HFFc6 (cell line): ENCODE data around the gene GOLGA5. TPM values are rescaled to one million over a fixed set of nuclear protein-coding genes. Genes with fewer than 3 reads are reported as not detected.
"Not testable (repeated sequence)": the region's sequence is repeated elsewhere in the genome, so short reads cannot be mapped to it uniquely, and the experiment has no call there.

Experiments
- DNase-seq: peaks from one replicate; pipeline ENCODE4 v3.0.0-alpha.2; 2018
- H3K27ac Mint-ChIP-seq: 2 replicates; pipeline ENCODE4 v1.8.0; 2020; ENCODE audit warnings: mild to moderate bottlenecking, mixed read lengths
- H3K27me3 Mint-ChIP-seq: 2 replicates; pipeline ENCODE4 v1.8.0; 2021; ENCODE audit warnings: mild to moderate bottlenecking, moderate library complexity, mixed read lengths; ENCODE audit not compliant: insufficient read depth
- H3K36me3 Mint-ChIP-seq: 2 replicates; pipeline ENCODE4 v1.8.0; 2021; ENCODE audit warnings: low read depth, mixed read lengths
- H3K4me1 Mint-ChIP-seq: 2 replicates; pipeline ENCODE4 v1.8.0; 2020; ENCODE audit warnings: low read depth, mixed read lengths
- H3K4me3 Mint-ChIP-seq: 2 replicates; pipeline ENCODE4 v1.8.0; 2020; ENCODE audit warnings: mild to moderate bottlenecking, moderate library complexity, mixed read lengths
- H3K9me3 Mint-ChIP-seq: 2 replicates; pipeline ENCODE4 v1.8.0; 2020; ENCODE audit warnings: mild to moderate bottlenecking, mixed read lengths
- CTCF ChIP-seq: fragments of 200-600 bp; sonication (generic); IDR thresholded peaks from 2 replicates; pipeline ENCODE4 v1.5.0; 2021; ENCODE audit warnings: antibody characterized with exemption, mild to moderate bottlenecking
- total RNA-seq, 6 experiments: library from RNA; stranded (reverse); fragmentation: NEBNext Ultra II Directional; extraction: Animal tissue kit (Norgen Biotek cat#: 25700); gene quantifications; 2 replicates in 1 of 6; 3 replicates in 5 of 6; pipeline ENCODE4 v1.2.3, GENCODE V29; 2021

The GOLGA5 gene
- total RNA-seq, 6 experiments from 2014 or later, result 41.1 to 50.7 (median 48.3) TPM

GRCh38 chr14:92850492-92850891, 56.4 kb downstream of the GOLGA5 start:
- Mint-ChIP-seq H3K4me1 (peaks cover 19% of the 10 kb centered on the region), H3K4me3 (no peak overlapping the region), H3K27ac (no peak overlapping the region; the same call in 1 of the 2 replicates), H3K27me3 (peaks cover 18% of the 10 kb centered on the region), H3K9me3 (peaks cover 5% of the 10 kb centered on the region; the same call in 1 of the 2 replicates), H3K36me3 (peaks cover 8% of the 10 kb centered on the region)
- TF ChIP-seq CTCF, result no peak
- peak; percentile 55 for DNase-seq

GRCh38 chr14:92853136-92853535, 59.0 kb downstream of the GOLGA5 start:
- H3K36me3 Mint-ChIP-seq, DNase-seq, H3K4me3 Mint-ChIP-seq, H3K27ac Mint-ChIP-seq, H3K4me1 Mint-ChIP-seq, H3K9me3 Mint-ChIP-seq: not testable (repeated sequence)
- H3K27me3 Mint-ChIP-seq, result peaks cover 18% of the 10 kb centered on the region

- no peak for TF ChIP-seq CTCF
- H3K4me3 Mint-ChIP-seq, result no peak overlapping the region
- H3K27ac Mint-ChIP-seq, result no peak overlapping the region
- H3K9me3 Mint-ChIP-seq, result 0 out of 2 replicates have a peak, but pooled peaks cover 3% of the 10 kb centered on the region
- H3K36me3 Mint-ChIP-seq, result no peaks in the 10 kb centered on the region
- peaks cover 16% of the 10 kb centered on the region for H3K27me3 Mint-ChIP-seq
- DNase-seq, result no peak
- no peaks in the 10 kb centered on the region for H3K4me1 Mint-ChIP-seq
Measured at GRCh38 chr14:92860049-92860840, 66.1 kb downstream of the GOLGA5 start.

- peaks cover 16% of the 10 kb centered on the region for H3K9me3 Mint-ChIP-seq
- H3K27me3 Mint-ChIP-seq, result peaks cover 16% of the 10 kb centered on the region
- no peak for TF ChIP-seq CTCF
- H3K4me1 Mint-ChIP-seq, result no peaks in the 10 kb centered on the region
- DNase-seq, result no peak
- H3K36me3 Mint-ChIP-seq, result no peaks in the 10 kb centered on the region; the same call in none of the 2 replicates
- no peak overlapping the region for H3K4me3 Mint-ChIP-seq
- H3K27ac Mint-ChIP-seq, result no peak overlapping the region
Measured at GRCh38 chr14:92861856-92862745, 68.0 kb downstream of the GOLGA5 start.

- Mint-ChIP-seq H3K27me3 (peaks cover 19% of the 10 kb centered on the region), H3K4me3 (no peak overlapping the region), H3K4me1 (no peaks in the 10 kb centered on the region), H3K9me3 (peaks cover 16% of the 10 kb centered on the region), H3K27ac (no peak overlapping the region), H3K36me3 (no peaks in the 10 kb centered on the region; the same call in none of the 2 replicates)
- TF ChIP-seq CTCF, result no peak
- DNase-seq, result no peak
Measured at GRCh38 chr14:92863286-92864080, 69.4 kb downstream of the GOLGA5 start.
